Spleen (tissue), 11 donors: ENCODE measurements around the gene TTC22. TPM values are rescaled to one million over a fixed set of nuclear protein-coding genes. Genes with fewer than 3 reads are reported as not detected.

ENCODE experiments used
- DNase-seq: peaks from one replicate; pipeline ENCODE4 v3.0.0-alpha.2; 2020
- H3K27ac ChIP-seq, 8 donors: fragments of 200-600 bp; sonication (generic) in 7 of 8; 1 replicate in 4 of 8; 2 replicates in 4 of 8; pipeline versions ENCODE4 v1.5.0 to v1.8.0; 2016 to 2021; ENCODE audit warnings: inconsistent platforms in 4 of 8, mild to moderate bottlenecking in 4 of 8, moderate library complexity in 1 of 8
- H3K27me3 ChIP-seq, 7 donors: fragments of 200-600 bp; sonication (generic) in 6 of 7; replicated peaks in 1 of 7; 1 replicate in 4 of 7; 2 replicates in 3 of 7; pipeline versions ENCODE4 v1.5.0 to v1.8.0; 2016 to 2021; ENCODE audit warnings: inconsistent platforms in 3 of 7, mild to moderate bottlenecking in 1 of 7
- H3K36me3 ChIP-seq, 6 donors: fragments of 200-600 bp; sonication (generic) in 5 of 6; 1 replicate in 4 of 6; 2 replicates in 2 of 6; pipeline versions ENCODE4 v1.5.0 to v1.8.0; 2016 to 2021; ENCODE audit warnings: inconsistent platforms in 2 of 6
- H3K4me1 ChIP-seq, 6 donors: fragments of 200-600 bp; sonication (generic) in 5 of 6; 1 replicate in 3 of 6; 2 replicates in 3 of 6; pipeline versions ENCODE4 v1.5.0 to v1.8.0; 2016 to 2021; ENCODE audit warnings: inconsistent platforms in 3 of 6
- H3K4me3 ChIP-seq, 8 donors: fragments of 200-600 bp; sonication (generic) in 7 of 8; 1 replicate in 4 of 8; 2 replicates in 4 of 8; pipeline versions ENCODE4 v1.5.0 to v1.8.0; 2016 to 2021; ENCODE audit warnings: inconsistent platforms in 4 of 8, mild to moderate bottlenecking in 4 of 8, moderate library complexity in 2 of 8
- H3K9me3 ChIP-seq, 8 donors: fragments of 200-600 bp; sonication (generic) in 7 of 8; 1 replicate in 4 of 8; 2 replicates in 4 of 8; pipeline versions ENCODE4 v1.5.0 to v1.8.0; 2016 to 2021; ENCODE audit warnings: inconsistent platforms in 4 of 8
- CTCF ChIP-seq, 11 experiments: fragments of 200-600 bp in 7 of 11; fragments of 450-650 bp in 4 of 11; sonication (generic) in 4 of 11; IDR thresholded peaks in 8 of 11; conservative IDR thresholded peaks in 3 of 11; 1 replicate in 7 of 11; 2 replicates in 4 of 11; pipeline versions ENCODE4 v1.4.0 to v1.8.0; 2016 to 2021; ENCODE audit warnings: antibody characterized with exemption in 11 of 11, inconsistent platforms in 4 of 11, mild to moderate bottlenecking in 1 of 11
- POLR2A ChIP-seq, 3 donors: fragments of 450-650 bp; IDR thresholded peaks; one replicate each; pipeline ENCODE4 v1.5.1; 2017; ENCODE audit warnings: antibody characterized with exemption in 3 of 3, mild to moderate bottlenecking in 1 of 3
- POLR2AphosphoS5 ChIP-seq, 3 donors: sonication (generic); formaldehyde crosslinking; IDR thresholded peaks; one replicate each; pipeline ENCODE4 v1.5.1; 2017; ENCODE audit warnings: antibody characterized with exemption in 3 of 3
- WGBS, 5 donors: extraction: QIAGEN DNeasy Blood & Tissue Kit in 3 of 5; methylation state at CpG; one replicate each; pipeline versions ENCODE4 v1.1.5 to v1.1.7; 2013 to 2018; 5-methylcytosine and 5-hydroxymethylcytosine counted together
- intact Hi-C: fragments of 100-400 bp; cut with DNase I; formaldehyde crosslinking; loops from one replicate; pipeline ENCODE4 v1.15.0; 2023; ENCODE audit warnings: low total_unique reads
- polyA plus RNA-seq, 3 donors: library from polyadenylated mRNA; stranded (reverse); fragments of 200-250 nt; gene quantifications; one replicate each; pipeline ENCODE4 v1.2.1, GENCODE V29; 2013
- total RNA-seq, 7 donors: library from RNA; depleted of rRNA in 3 of 7; stranded (reverse); fragments of >200 nt in 3 of 7; fragmentation: NEBNext Ultra II Directional in 4 of 7; extraction: Animal tissue kit (Norgen Biotek cat#: 25700) in 4 of 7; gene quantifications; one replicate each; pipeline versions ENCODE4 v1.1.0 to v1.2.1, GENCODE V29; 2016 to 2021
- donor health status: healthy with polysubstance abuse.
- donor health status: DM: no; HTN: no; CAD: no; lungs with moderate emphysema.
- donor health status: DM: no; HTN: no; CAD: no.
- donor health status: Bipolar disorder and iron deficiency.
- donor health status: healthy.
- donor health status: DM: no; HTN: no; CAD: no.
- donor health status: DM: yes; HTN: yes; CAD: no.

TTC22 gene
- total and polyA plus RNA-seq, 10 donors, result 0.73 to 6.4 (median 3.5) TPM

- H3K27me3 ChIP-seq, result no peaks in the 10 kb centered on the region
- no peaks in the 10 kb centered on the region for H3K9me3 ChIP-seq
- 92 to 98% (median 95%) methylated on average over 5 of the region's 5 CpGs for WGBS, 5 donors
- DNase-seq, result no peak
- TF ChIP-seq CTCF (IDR thresholded peaks at IDR 0.05 in 8 of 11, conservative IDR thresholded peaks at IDR 0.05 in 3 of 11), result no peak
- no peak for TF ChIP-seq POLR2AphosphoS5 (IDR thresholded peaks at IDR 0.05)
- TF ChIP-seq POLR2A (IDR thresholded peaks at IDR 0.05), result no peak
- intact Hi-C loops, result no loop called here
- no peak overlapping the region for H3K27ac ChIP-seq
- H3K4me1 ChIP-seq, result no peaks in the 10 kb centered on the region
- no peak overlapping the region for H3K4me3 ChIP-seq
- H3K36me3 ChIP-seq, result peaks cover 3 to 100% (median 93%) of the 10 kb centered on the region in 6 donors
Observed at GRCh38 chr1:54736685-54737084, 64.4 kb downstream of the TTC22 start.

Other genes starting within 250 kb of the TTC22 start
- 1 to 10 TPM in 1 of 7 donors, under 1 TPM in 5, not detected in 1; 0.70 to 1.2 (median 0.75) TPM for gene FAM151A, start 177.8 kb downstream of the TTC22 start, total RNA-seq
- 1 to 10 TPM; 2.9 to 4.2 (median 3.8) TPM for gene FAM151A, start 177.8 kb downstream of the TTC22 start, polyA plus RNA-seq
- 1 to 10 TPM; 1.1 to 3.6 (median 1.6) TPM for gene MROH7, start 159.5 kb downstream of the TTC22 start, total RNA-seq
- gene MROH7, start 159.5 kb downstream of the TTC22 start, polyA plus RNA-seq, result 1 to 10 TPM in 1 of 3 donors, under 1 TPM in 2; 0.36 to 1.2 (median 0.58) TPM
- 10 to 100 TPM; 15.4 to 28.5 (median 17.3) TPM for gene TTC4, start 85.5 kb downstream of the TTC22 start, total RNA-seq
- gene TTC4, start 85.5 kb downstream of the TTC22 start, polyA plus RNA-seq, result 10 to 100 TPM; 12.1 to 15.3 (median 13.3) TPM
- gene PARS2, start 36.8 kb downstream of the TTC22 start, total RNA-seq, result 1 to 10 TPM; 2.7 to 3.8 (median 3.4) TPM
- gene PARS2, start 36.8 kb downstream of the TTC22 start, polyA plus RNA-seq, result 1 to 10 TPM in 2 of 3 donors, under 1 TPM in 1; 0.96 to 2.1 (median 1.9) TPM
- 100 to 1,000 TPM; 112 to 370 (median 284) TPM for gene DHCR24, start 85.9 kb upstream of the TTC22 start, total RNA-seq
- 10 to 100 TPM in 1 of 3 donors, 1 to 10 TPM in 2; 7.0 to 29.7 (median 9.1) TPM for gene DHCR24, start 85.9 kb upstream of the TTC22 start, polyA plus RNA-seq
- gene TMEM61, start 179.3 kb upstream of the TTC22 start, total RNA-seq, result 1 to 10 TPM in 2 of 7 donors, under 1 TPM in 2, not detected in 3; 0.44 to 2.1 (median 1.4) TPM
- under 1 TPM in 1 of 3 donors, not detected in 2; 0.19 TPM for gene TMEM61, start 179.3 kb upstream of the TTC22 start, polyA plus RNA-seq
- gene BSND, start 197.6 kb upstream of the TTC22 start, total RNA-seq, result under 1 TPM in 3 of 7 donors, not detected in 4; 0.09 to 0.20 (median 0.15) TPM
- gene BSND, start 197.6 kb upstream of the TTC22 start, polyA plus RNA-seq, result under 1 TPM in 2 of 3 donors, not detected in 1; 0.02 to 0.03 TPM
- under 1 TPM in 5 of 7 donors, not detected in 2; 0.10 to 0.85 (median 0.18) TPM for gene PCSK9, start 238.2 kb upstream of the TTC22 start, total RNA-seq
- gene PCSK9, start 238.2 kb upstream of the TTC22 start, polyA plus RNA-seq, result under 1 TPM in 2 of 3 donors, not detected in 1; 0.03 to 0.26 TPM